DND-41 (cell line): ENCODE results near the gene VIT.

ENCODE experiments used
- CTCF ChIP-seq: IDR thresholded peaks from 2 replicates; pipeline ENCODE4 v1.5.1; 2012; ENCODE audit warnings: borderline replicate concordance, low read length, moderate library complexity, mild to moderate bottlenecking; ENCODE audit not compliant: poor library complexity, severe bottlenecking; ENCODE audit errors: extremely low read depth
- EZH2 ChIP-seq: IDR thresholded peaks from 3 replicates; pipeline ENCODE4 v1.6.1; 2012; ENCODE audit warnings: borderline replicate concordance, low read depth, mild to moderate bottlenecking, moderate library complexity, low read length, inconsistent platforms; ENCODE audit not compliant: severe bottlenecking

DNA sequence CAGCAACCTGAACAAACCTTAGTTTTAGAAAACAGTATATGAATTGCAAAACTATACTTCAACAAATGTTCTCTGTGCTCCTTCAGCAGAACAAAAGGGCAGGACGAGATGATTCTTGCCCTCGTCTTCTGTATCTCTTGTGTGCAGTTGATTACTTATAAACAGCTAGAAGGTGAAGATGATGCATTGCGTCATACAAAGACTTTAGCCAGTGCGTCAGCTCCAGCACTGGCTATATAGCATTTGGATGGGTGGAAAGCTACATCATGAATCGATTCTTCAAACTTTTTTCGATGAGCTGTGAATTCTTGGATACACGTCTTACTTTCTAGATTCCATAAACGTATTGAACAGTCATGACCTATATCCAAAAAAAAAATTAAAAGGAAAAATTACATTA lies 152.8 kb downstream of the VIT start:
- TF ChIP-seq CTCF (no peak), EZH2 (no peak)
